Right cardiac atrium (tissue), 5 donors: ENCODE data around the gene MLKL. TPM values are rescaled to one million over a fixed set of nuclear protein-coding genes. Genes with fewer than 3 reads are reported as not detected.
"Not testable (repeated sequence)": the region's sequence is repeated elsewhere in the genome, so short reads cannot be mapped to it uniquely, and the experiment has no call there.

ENCODE experiments used
- ATAC-seq, 2 donors: fragments of 200-7000 bp; cut with Tn5 transposase; one replicate each; pipeline versions ENCODE4 v1.8.0 to v1.9.1; 2020; ENCODE audit warnings: moderate library complexity in 2 of 2, mild to moderate bottlenecking in 1 of 2
- DNase-seq, 3 donors: peaks; one replicate each; pipeline ENCODE4 v3.0.0-alpha.2; 2020
- H3K27ac ChIP-seq: one replicate; pipeline ENCODE4 v1.5.1; 2013; ENCODE audit warnings: mild to moderate bottlenecking, low read length, control low read depth, moderate library complexity
- H3K27me3 ChIP-seq: one replicate; pipeline ENCODE4 v1.6.1; 2013; ENCODE audit not compliant: control insufficient read depth, insufficient read depth
- H3K4me1 ChIP-seq: one replicate; pipeline ENCODE4 v1.6.1; 2013; ENCODE audit warnings: low read length; ENCODE audit not compliant: control insufficient read depth, insufficient read depth
- H3K4me3 ChIP-seq: one replicate; pipeline ENCODE4 v1.5.1; 2013; ENCODE audit warnings: low read length, control low read depth
- H3K9me3 ChIP-seq: one replicate; pipeline ENCODE4 v1.6.1; 2013; ENCODE audit warnings: low read length; ENCODE audit not compliant: control insufficient read depth
- WGBS: extraction: QIAGEN DNeasy Blood & Tissue Kit; methylation state at CpG from one replicate; pipeline ENCODE4 v1.1.7; 2013; 5-methylcytosine and 5-hydroxymethylcytosine counted together
- intact Hi-C, 4 donors: fragments of 100-400 bp; cut with DNase I; formaldehyde crosslinking; loops; one replicate each; pipeline versions ENCODE4 v1.11.0 to v1.14.0; 2022 to 2023
- polyA plus RNA-seq: library from polyadenylated mRNA; stranded (reverse); fragments of 200-250 nt; gene quantifications from one replicate; pipeline ENCODE4 v1.2.3, GENCODE V29; 2013
- total RNA-seq, 4 donors: library from RNA; stranded (reverse); fragmentation: NEBNext Ultra II Directional; extraction: Animal tissue kit (Norgen Biotek cat#: 25700); gene quantifications; one replicate each; pipeline ENCODE4 v1.2.1, GENCODE V29; 2021
- donor health status: healthy with polysubstance abuse.
- donor health status: DM: no; HTN: yes; CAD: no.
- donor health status: DM: no; HTN: no; CAD: no.
- donor health status: DM: no; HTN: yes; CAD: no; lungs with severe emphysema.
- donor health status: DM: yes; HTN: yes; CAD: no.

Gene MLKL
- total and polyA plus RNA-seq, 5 donors, result 4.7 to 10.4 (median 5.9) TPM

- no peak overlapping the region for H3K4me3 ChIP-seq
- H3K27ac ChIP-seq, result no peak overlapping the region
- ATAC-seq, result no peak
- H3K9me3 ChIP-seq, result no peaks in the 10 kb centered on the region
- WGBS, result 64% methylated on average over 4 of the region's 4 CpGs
- DNase-seq, result no peak
- H3K4me1 ChIP-seq, result no peaks in the 10 kb centered on the region
- no peaks in the 10 kb centered on the region for H3K27me3 ChIP-seq
- intact Hi-C loops, result no loop called here
These were observed 2.4 kb downstream of the MLKL start for GRCh38 chr16:74698222-74698621.

DNA sequence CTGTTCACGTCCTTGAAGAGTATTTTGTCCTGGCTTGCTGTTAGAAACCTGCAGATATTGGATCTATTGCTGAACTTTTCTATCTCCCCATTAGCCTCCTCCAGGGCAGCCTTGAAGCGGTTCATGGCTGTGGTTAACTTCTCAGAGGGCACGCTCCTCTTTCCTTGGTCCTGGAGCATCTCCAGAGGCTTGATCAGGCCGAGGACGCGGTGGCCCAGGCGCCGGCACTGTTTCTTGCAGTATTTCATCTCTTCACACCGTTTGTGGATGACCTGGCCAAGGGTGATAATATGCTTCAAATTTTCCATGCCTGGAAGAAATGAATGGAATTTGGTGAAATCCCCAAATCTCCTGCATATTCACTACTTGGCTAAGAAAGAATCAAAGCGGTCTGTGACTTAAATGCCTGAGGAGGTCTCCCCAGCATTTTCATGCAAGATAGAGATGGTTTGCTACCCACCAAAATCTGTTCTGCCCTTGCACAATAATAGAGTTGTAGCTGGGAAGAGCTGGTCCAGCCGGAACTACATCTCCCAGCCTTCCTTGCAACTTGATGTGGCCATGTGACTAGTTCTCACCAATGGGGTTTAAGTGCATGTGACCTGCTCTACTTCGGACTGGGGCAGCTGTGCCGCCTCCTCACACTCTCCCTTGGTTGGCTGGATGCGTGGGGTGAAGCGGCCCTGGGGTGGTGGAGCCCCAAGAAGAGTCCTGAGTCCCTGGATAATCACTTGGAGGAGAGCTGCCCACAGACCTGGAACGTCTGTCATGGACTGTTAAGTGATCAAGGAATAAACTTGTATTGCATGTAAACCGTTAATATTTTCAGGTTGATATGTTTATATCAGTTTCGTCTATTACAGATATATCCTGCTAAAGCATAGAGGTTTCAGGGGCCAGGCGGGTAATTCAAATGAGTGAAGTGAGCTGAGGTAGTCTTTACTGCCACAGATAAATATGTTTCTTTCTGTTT, 4.9 kb downstream of the MLKL start:
- H3K27ac ChIP-seq, result peak overlapping the region; percentile 1
- no peaks in the 10 kb centered on the region for H3K27me3 ChIP-seq
- DNase-seq (peak; percentile 77 to 89 (median 84)), ATAC-seq (peak; percentile 92 to 96)
- 47% methylated on average over 19 of the region's 19 CpGs for WGBS
- no peaks in the 10 kb centered on the region for H3K9me3 ChIP-seq
- intact Hi-C loops, result no loop called here
- no peaks in the 10 kb centered on the region for H3K4me1 ChIP-seq
- H3K4me3 ChIP-seq, result peak overlapping the region; percentile 36

DNA sequence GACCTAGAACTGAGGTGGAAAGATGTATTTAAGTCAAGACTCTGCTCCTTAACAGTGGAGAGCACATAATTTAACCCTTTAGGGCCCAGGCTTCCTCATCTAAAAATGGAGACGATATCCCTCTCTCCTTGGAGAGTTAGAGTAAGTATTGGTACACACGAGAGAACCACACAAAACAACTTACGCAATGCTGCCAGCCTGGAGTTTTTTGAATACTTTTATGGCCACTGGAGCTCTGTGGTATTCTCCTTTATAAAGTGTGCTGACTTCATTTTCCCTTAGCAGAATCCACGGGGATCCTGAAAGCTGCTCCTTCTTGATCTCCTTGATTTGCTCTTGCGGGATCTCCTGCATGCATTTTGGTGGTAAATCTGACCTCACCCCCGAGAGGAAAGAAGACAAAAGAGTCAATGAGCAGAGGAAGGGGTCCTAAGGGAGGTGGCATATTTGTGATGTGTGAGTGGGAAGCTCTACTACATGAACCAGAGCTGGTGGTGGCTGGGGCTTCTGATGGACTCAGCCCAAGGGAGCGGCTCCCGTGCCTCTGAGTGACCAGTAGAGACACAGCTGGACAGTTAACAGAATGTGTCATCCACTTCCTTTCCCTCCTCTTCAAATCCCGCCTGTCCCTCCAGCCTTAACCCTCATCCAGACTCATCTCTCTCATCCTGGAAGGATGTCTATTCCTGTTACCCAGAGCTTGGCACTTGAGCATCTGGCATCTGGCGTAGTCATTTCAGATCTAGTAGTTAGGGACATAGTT, 9.4 kb downstream of the MLKL start:
- H3K27me3 ChIP-seq, result no peaks in the 10 kb centered on the region

GRCh38 chr16:74682556-74682955, 18.1 kb downstream of the MLKL start:
- H3K27me3 ChIP-seq, result no peaks in the 10 kb centered on the region
- H3K27ac ChIP-seq, result no peak overlapping the region
- H3K9me3 ChIP-seq, result no peaks in the 10 kb centered on the region
- intact Hi-C loops, result no loop called here
- H3K4me1 ChIP-seq, result no peaks in the 10 kb centered on the region
- DNase-seq, result no peak
- H3K4me3 ChIP-seq, result no peak overlapping the region
- WGBS, result 77% methylated on average over 11 of the region's 11 CpGs
- ATAC-seq, result peak; percentile 16 to 51

More for the DNA sequence above, 9.4 kb downstream of the MLKL start:
- Histone ChIP-seq H3K4me3 (no peak overlapping the region), H3K9me3 (no peaks in the 10 kb centered on the region), H3K27ac (no peak overlapping the region), H3K4me1 (no peaks in the 10 kb centered on the region)
- ATAC-seq, result no peak
- intact Hi-C loops, result no loop called here
- WGBS, result 77% methylated on average over 10 of the region's 10 CpGs
- DNase-seq, result no peak

DNA sequence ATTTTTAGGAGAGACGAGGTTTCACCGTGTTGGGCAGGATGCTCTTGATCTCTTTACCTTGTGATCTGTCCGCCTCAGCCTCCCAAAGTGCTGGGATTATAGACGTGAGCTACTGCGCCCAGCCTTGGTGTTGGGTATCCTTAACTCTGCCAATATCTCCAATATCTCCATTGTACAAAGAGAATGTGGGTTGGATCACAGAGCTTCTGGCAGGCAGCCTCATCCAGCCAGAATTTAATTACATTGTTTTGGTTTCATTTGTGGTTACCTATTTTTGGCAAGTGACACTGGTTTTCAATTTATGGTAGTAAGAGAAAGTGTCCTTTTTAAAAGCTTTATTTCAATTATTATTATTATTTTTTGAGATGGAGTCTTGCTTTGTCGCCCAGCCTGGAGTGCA, 20.0 kb downstream of the MLKL start:
- ATAC-seq (no peak), DNase-seq (no peak)
- Histone ChIP-seq H3K4me1 (no peaks in the 10 kb centered on the region), H3K9me3 (no peaks in the 10 kb centered on the region), H3K27me3 (no peaks in the 10 kb centered on the region), H3K27ac (no peak overlapping the region), H3K4me3 (no peak overlapping the region)
- 91% methylated on average over 6 of the region's 6 CpGs for WGBS
- intact Hi-C loops, result no loop called here

DNA sequence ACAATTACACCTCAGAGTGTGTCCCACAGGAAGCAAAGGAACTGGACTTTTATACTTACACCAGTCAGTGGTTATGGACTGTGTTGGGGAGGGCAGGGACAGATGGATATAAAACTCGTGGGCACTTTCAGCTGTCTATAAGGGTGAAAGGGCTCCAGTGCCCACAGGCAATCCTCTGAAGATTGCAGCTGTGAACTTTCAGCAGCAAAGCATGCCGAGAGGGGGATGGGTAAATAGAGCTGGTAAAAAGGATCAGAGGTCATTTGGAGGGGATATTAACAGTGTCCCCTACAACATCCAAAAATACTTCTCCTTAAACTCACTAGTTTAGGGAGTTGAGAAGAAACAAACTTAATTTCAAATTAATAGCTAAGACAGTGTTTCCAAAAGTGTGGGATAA, 20.7 kb downstream of the MLKL start:
- no peaks in the 10 kb centered on the region for H3K9me3 ChIP-seq
- intact Hi-C loops, result no loop called here

GRCh38 chr16:74677868-74678267, 22.8 kb downstream of the MLKL start:
- H3K27me3 ChIP-seq, result no peaks in the 10 kb centered on the region
- WGBS, result 95% methylated on average over 4 of the region's 4 CpGs
- H3K27ac ChIP-seq, result no peak overlapping the region
- DNase-seq, result no peak
- ATAC-seq, result no peak
- H3K4me1 ChIP-seq, result no peaks in the 10 kb centered on the region
- no peak overlapping the region for H3K4me3 ChIP-seq
- H3K9me3 ChIP-seq, result no peaks in the 10 kb centered on the region
- intact Hi-C loops, result no loop called here

More for the DNA sequence above, 20.7 kb downstream of the MLKL start:
- WGBS, result 47% methylated on average over 2 of the region's 2 CpGs
- no peak for DNase-seq
- H3K4me3 ChIP-seq, result no peak overlapping the region
- no peak overlapping the region for H3K27ac ChIP-seq
- no peaks in the 10 kb centered on the region for H3K4me1 ChIP-seq
- H3K27me3 ChIP-seq, result no peaks in the 10 kb centered on the region
- ATAC-seq, result no peak

GRCh38 chr16:74673876-74674275, 26.8 kb downstream of the MLKL start:
- ATAC-seq (no peak), DNase-seq (no peak)
- Histone ChIP-seq H3K4me1 (no peaks in the 10 kb centered on the region), H3K27me3 (no peaks in the 10 kb centered on the region), H3K4me3 (no peak overlapping the region), H3K9me3 (no peaks in the 10 kb centered on the region), H3K27ac (no peak overlapping the region)
- WGBS, result 71% methylated on average over 3 of the region's 3 CpGs
- intact Hi-C loops, result no loop called here

DNA sequence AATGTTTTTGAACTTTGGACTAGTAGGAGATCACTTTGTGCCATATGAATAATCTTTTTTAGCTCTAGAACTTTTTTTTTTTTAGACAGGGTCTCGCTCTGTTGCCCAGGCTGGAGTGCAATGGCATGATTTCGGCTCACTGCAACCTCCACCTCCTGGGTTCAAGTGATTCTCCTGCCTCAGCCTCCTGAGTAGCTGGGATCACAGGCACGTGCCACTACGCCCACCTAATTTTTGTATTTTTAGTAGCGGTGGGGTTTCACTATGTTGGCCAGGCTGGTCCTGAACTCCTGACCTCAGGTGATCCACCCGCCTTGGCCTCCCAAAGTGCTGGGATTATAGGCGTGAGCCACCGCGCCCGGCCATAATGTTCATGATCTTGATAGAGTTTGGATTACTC, 31.8 kb downstream of the MLKL start:
- H3K4me3 ChIP-seq, H3K27me3 ChIP-seq, H3K27ac ChIP-seq, intact Hi-C loops, H3K9me3 ChIP-seq, H3K4me1 ChIP-seq, ATAC-seq, DNase-seq: not testable (repeated sequence)
- WGBS, result 97% methylated on average over 10 of the region's 10 CpGs

- peak overlapping the region; percentile 53 for H3K27ac ChIP-seq
- no peaks in the 10 kb centered on the region for H3K27me3 ChIP-seq
- peak overlapping the region; percentile 79 for H3K4me3 ChIP-seq
- DNase-seq, result peak; percentile 33 to 70 (median 63)
- H3K4me1 ChIP-seq, result no peaks in the 10 kb centered on the region
- intact Hi-C loops, result no loop called here
- ATAC-seq, result peak; percentile 6
- no peaks in the 10 kb centered on the region for H3K9me3 ChIP-seq
- WGBS, result under 1% methylated on average over 23 of the region's 23 CpGs
These were observed 33.4 kb downstream of the MLKL start for GRCh38 chr16:74667255-74667700.
